WERI-Rb-1 (cell line): ENCODE data around the gene CYP39A1.

ENCODE experiments used
- DNase-seq: peaks from one replicate; pipeline ENCODE4 v3.0.0-alpha.2; 2020
- H3K27ac ChIP-seq: fragments of 250-450 bp; sonication (Bioruptor Pico); 2 replicates; pipeline ENCODE4 v1.5.1; 2020; ENCODE audit warnings: mild to moderate bottlenecking, moderate library complexity
- H3K27me3 ChIP-seq: fragments of 250-450 bp; sonication (Bioruptor Pico); 2 replicates; pipeline ENCODE4 v1.5.1; 2021; ENCODE audit warnings: mild to moderate bottlenecking, low read depth, moderate library complexity; ENCODE audit not compliant: insufficient read depth, severe bottlenecking
- H3K36me3 ChIP-seq: fragments of 250-450 bp; sonication (Bioruptor Pico); 2 replicates; pipeline ENCODE4 v1.5.1; 2020; ENCODE audit warnings: mild to moderate bottlenecking, moderate library complexity
- H3K4me3 ChIP-seq: 2 replicates; pipeline ENCODE4 v1.5.1; 2011; ENCODE audit warnings: low read depth, mild to moderate bottlenecking, control low read depth, low read length
- H3K9me3 ChIP-seq: fragments of 250-450 bp; sonication (Bioruptor Pico); 2 replicates; pipeline ENCODE4 v1.5.1; 2021; ENCODE audit warnings: mild to moderate bottlenecking, moderate library complexity; ENCODE audit not compliant: severe bottlenecking
- TF ChIP-seq, protein P1 (sequence below): IDR thresholded peaks from 2 replicates; pipeline ENCODE4 v1.5.1; 2011; ENCODE audit warnings: low read depth, mild to moderate bottlenecking, control low read depth, inconsistent platforms, low read length

CYP39A1 gene

DNA sequence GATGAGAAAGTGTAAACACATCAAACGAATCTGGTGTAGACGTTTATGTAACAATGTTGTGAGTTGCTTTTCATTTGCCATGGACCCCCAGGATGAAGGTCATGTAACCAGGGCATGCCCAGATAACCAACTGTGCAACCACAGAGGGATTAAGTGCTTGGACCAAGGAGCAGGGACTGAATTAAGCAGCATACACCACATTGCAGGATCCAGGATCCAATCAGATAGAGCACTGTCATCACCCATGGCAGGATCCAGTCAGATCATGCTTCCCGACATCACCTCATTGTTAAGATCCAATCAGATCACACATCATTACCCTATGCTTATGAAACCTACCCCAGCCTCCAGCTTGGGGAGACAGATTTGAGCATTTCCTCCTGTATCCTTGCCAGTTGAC, 87.1 kb downstream of the CYP39A1 start:
- H3K9me3 ChIP-seq: no peaks in the 10 kb centered on the region
- H3K4me3 ChIP-seq: no peak overlapping the region
- H3K27ac ChIP-seq: no peak overlapping the region
- no peaks in the 10 kb centered on the region for H3K27me3 ChIP-seq
- TF ChIP-seq, protein P1, sequence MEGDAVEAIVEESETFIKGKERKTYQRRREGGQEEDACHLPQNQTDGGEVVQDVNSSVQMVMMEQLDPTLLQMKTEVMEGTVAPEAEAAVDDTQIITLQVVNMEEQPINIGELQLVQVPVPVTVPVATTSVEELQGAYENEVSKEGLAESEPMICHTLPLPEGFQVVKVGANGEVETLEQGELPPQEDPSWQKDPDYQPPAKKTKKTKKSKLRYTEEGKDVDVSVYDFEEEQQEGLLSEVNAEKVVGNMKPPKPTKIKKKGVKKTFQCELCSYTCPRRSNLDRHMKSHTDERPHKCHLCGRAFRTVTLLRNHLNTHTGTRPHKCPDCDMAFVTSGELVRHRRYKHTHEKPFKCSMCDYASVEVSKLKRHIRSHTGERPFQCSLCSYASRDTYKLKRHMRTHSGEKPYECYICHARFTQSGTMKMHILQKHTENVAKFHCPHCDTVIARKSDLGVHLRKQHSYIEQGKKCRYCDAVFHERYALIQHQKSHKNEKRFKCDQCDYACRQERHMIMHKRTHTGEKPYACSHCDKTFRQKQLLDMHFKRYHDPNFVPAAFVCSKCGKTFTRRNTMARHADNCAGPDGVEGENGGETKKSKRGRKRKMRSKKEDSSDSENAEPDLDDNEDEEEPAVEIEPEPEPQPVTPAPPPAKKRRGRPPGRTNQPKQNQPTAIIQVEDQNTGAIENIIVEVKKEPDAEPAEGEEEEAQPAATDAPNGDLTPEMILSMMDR: no peak
- DNase-seq: no peak
- H3K36me3 ChIP-seq: no peaks in the 10 kb centered on the region

DNA sequence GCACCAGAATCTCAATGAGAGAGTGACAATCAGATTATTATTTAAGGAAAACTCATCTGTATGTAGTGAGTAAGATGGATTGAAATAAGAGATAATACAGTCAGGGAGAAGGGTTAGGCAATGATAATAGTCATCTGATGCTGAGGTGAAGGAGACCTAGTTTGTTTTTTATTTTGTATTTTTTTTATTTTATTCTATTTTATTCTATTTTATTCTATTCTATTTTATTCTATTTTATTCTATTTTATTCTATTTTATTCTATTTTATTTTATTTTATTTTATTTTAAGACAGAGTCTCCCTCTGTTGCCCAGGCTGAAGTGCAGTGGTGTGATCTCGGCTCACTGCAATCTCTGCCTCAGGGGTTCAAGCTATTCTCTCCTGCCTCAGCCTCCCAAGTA, 88.7 kb downstream of the CYP39A1 start:
- TF ChIP-seq, protein P1: no peak
- H3K9me3 ChIP-seq: no peaks in the 10 kb centered on the region
- H3K27me3 ChIP-seq: no peaks in the 10 kb centered on the region
- no peak overlapping the region for H3K4me3 ChIP-seq
- H3K27ac ChIP-seq: no peak overlapping the region
- DNase-seq: no peak
- H3K36me3 ChIP-seq: no peaks in the 10 kb centered on the region

DNA sequence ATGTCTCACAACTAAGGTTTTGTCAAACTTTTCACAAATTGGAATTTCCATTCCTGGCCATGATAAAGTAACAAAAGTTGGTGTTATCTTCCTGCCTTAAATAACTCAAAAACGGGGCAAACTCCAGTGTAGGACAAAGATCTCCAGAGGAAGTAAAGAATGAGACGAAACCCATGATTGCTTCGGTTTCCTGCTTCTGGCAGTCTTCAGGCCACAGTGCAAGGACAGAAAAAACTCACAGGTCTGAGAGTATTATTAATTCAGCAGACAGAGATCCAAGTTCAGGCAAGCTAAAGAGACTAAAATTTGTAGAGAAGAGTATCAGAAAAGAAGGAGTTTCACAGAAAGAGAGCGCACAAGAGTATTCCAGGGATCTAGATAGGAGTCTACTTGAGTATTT, 96.6 kb downstream of the CYP39A1 start:
- Histone ChIP-seq H3K27me3 (no peaks in the 10 kb centered on the region), H3K9me3 (no peaks in the 10 kb centered on the region), H3K36me3 (no peaks in the 10 kb centered on the region), H3K4me3 (no peak overlapping the region), H3K27ac (no peak overlapping the region)
- DNase-seq: no peak
- TF ChIP-seq, protein P1: no peak

DNA sequence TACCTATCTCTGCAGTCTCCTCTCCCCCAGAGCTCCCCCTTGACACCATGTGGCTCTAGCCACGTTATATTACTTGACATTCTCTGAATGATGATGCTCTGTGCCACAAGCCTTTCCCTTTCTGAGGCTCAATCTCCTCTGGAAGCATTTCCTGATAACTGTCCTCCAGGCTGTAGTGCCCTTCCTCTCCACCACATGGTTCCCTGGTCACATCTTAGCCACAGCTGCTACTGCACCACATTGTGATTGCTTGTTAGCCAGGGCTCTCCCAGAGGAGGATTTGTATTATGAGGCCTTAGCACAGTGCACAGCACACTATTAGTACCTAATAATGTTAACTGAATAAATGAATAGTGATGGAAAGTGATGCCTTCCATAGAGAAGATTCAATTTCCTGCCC, 97.5 kb downstream of the CYP39A1 start:
- no peaks in the 10 kb centered on the region for H3K9me3 ChIP-seq
- H3K27me3 ChIP-seq: no peaks in the 10 kb centered on the region
- no peaks in the 10 kb centered on the region for H3K36me3 ChIP-seq
- DNase-seq: peak; percentile 41
- H3K27ac ChIP-seq: no peak overlapping the region
- no peak overlapping the region for H3K4me3 ChIP-seq
- TF ChIP-seq, protein P1: peak; percentile 38; the same call in 1 of the 2 replicates

DNA sequence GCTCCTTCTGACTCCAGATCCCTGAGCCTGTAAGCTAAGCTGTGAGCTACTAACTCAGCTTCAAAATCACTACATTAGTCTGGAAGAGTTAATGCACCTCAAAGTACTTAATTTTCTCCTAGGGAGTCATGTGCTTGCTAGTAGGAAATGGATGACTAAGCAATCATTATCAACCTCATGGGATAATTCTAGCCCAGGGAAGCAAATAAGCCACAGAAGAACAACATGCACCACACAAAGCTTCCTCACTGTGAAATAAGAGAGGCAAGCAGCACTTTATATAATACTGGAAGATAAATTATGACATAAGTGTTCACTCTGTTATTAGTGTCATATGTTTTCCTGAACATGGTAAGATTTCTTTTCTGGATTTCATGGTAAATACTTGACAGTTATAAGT, 103.5 kb downstream of the CYP39A1 start:
- TF ChIP-seq, protein P1: no peak
- DNase-seq: no peak
- H3K4me3 ChIP-seq: no peak overlapping the region
- no peak overlapping the region for H3K27ac ChIP-seq
- H3K36me3 ChIP-seq: no peaks in the 10 kb centered on the region
- no peaks in the 10 kb centered on the region for H3K9me3 ChIP-seq
- H3K27me3 ChIP-seq: no peaks in the 10 kb centered on the region

DNA sequence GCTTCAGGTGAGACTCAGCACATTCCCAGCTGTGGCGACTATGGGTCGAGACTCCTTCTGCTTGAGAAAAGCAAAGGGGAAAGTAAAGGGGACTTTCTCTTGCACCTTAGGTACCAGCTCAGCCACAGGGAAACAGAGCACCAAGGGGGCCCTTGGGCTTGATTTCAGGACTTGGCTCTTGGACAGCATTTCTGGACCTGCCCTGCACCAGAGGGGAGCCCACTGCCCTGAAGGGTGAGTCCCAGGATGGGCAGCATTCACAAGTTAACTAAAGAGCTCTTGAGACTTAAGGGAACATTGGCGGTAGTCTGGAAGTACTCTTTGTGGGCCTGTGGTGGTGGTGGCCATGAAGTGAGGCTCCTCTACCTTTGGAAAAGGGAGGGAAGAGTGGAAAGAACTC, 111.1 kb downstream of the CYP39A1 start:
- H3K27me3 ChIP-seq: no peaks in the 10 kb centered on the region
- no peak overlapping the region for H3K4me3 ChIP-seq
- H3K27ac ChIP-seq: no peak overlapping the region
- no peaks in the 10 kb centered on the region for H3K36me3 ChIP-seq
- peaks cover 4% of the 10 kb centered on the region for H3K9me3 ChIP-seq
- TF ChIP-seq, protein P1: no peak
- DNase-seq: no peak
